Measurements from ENCODE around the gene LRP1-AS.

LRP1-AS gene

DNA sequence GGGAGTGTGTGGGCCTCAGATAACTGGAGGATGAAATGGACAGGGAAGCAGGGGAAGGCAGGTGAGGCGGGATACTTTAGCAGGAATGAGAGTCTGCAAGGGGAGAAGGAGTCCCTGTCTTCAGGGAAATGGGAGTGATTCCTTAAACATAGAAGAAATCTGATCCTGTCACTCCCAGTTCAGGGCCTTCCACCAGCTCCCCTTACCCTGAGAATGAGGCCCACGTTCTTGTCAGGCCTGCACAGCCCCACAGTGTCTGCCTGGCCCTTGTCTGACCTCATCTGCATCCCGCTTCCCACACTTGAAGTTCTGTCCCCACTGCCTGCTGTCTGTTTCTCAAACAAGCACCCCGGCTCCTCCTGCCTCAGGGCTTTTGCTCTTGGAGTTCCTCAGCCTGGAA lies 12.6 kb upstream of the LRP1-AS start:
- DNase-seq (ENCODE audit: low read depth) = no peak

DNA sequence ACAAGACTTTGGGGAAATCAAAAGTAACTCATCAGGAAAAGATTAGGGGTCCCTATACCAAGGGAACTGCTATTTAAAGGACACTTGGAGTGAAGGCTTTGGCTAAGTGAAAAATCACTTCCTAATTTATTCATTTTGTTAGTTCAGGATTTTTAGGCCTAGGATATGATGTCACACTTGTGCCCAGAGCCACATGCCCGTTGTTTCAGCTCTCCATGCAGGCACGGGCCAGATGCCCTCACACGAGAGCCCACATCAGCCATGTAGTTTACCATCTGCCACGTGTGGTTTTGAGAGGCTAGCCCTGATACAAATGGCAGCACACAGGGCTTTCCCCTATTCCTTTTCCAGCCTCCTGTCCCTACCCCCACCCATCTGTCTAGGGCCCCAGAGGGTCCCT lies 11.9 kb upstream of the LRP1-AS start:
- no peak for DNase-seq (ENCODE audit: low read depth)

DNA sequence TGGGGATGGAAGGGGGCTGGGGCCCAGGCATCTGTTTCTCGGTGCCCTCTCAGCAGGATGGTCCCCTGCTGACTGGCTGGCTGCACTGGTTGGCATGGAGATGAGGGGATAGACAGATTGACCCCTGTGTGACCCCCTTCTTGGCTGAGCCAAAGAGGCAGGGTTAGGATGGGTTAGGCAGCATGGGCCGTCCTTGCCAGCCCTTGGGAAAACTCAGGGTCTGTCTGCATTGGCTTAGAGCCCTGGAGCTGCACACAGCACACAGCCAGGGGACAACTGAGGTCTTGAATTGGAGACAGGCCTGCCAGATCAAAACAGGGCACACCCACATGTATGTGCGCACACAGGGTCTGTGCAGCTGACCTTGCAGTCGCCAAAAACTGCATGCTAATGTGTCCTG lies 11.2 kb upstream of the LRP1-AS start:
- no peak for DNase-seq (ENCODE audit: low read depth)

DNA sequence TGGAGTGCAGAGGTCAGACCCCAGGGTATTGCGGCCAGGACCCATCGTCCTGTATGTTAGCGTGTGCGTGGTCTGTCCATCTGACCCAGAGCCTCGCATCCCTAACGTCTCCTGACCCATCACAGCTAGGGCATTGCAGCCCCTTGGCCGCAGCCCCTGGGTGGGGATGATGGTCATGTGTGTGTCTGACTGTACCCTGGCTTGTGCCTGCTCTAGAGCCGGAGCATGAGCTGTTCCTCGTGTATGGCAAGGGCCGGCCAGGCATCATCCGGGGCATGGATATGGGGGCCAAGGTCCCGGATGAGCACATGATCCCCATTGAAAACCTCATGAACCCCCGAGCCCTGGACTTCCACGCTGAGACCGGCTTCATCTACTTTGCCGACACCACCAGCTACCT lies 10.8 kb upstream of the LRP1-AS start:
- DNase-seq (ENCODE audit: low read depth) = no peak

DNA sequence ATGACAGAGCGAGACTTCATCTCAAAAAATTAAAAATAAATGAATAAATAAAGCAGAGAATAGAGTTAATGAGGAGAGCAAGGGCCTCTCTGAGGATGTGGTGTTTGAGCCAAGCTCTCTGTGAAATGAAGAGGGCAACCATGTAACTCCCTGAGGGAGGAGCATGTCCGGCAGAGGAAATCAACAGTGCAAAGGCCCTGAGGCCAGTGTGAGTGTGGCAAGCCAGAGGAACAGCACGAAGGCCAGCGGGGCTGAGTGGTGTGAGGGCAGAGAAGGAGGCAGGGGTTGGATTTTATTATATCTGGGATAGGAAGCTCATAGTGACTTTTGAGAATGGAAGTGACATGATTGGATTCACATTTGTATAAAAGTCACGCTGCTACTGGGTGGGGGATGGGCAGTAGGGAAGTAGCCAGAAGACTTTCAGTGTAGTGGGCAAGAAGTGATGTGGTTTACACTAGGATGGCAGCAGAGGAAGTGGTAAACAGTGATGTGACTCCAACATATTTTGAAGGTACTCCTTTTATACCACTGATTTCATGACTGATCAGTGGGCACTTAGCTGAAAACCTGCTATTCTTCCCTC lies 10.3 kb upstream of the LRP1-AS start:
- no peak for DNase-seq (ENCODE audit: low read depth)

DNA sequence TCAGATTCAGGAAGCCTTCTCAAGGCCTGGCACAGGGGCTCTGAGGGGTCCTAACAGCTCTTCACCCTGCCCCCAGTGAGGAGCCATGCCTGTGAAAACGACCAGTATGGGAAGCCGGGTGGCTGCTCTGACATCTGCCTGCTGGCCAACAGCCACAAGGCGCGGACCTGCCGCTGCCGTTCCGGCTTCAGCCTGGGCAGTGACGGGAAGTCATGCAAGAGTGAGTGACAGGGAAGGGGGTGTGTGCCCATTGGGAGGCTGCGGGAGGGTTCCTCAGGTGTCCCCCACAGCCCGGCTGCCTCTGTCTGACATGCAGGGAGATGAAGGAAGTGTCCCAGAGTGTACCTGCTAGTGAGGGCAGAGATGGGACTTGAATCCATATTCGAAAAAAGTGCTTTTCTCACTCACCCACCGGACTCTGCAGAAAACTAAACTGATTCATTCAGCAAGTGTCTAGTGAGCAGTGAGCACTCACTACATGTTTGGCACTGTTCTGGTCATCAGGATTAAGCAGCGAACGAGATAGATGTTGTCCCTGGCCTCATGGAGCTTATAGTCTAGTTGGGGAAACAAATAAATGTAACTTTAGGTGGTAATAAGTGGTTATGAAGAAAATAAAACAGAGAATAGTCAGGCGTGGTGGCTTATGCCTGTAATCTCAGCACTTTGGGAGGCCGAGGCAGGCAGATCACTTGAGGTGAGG lies 9.4 kb upstream of the LRP1-AS start:
- no peak for DNase-seq (ENCODE audit: low read depth)

DNA sequence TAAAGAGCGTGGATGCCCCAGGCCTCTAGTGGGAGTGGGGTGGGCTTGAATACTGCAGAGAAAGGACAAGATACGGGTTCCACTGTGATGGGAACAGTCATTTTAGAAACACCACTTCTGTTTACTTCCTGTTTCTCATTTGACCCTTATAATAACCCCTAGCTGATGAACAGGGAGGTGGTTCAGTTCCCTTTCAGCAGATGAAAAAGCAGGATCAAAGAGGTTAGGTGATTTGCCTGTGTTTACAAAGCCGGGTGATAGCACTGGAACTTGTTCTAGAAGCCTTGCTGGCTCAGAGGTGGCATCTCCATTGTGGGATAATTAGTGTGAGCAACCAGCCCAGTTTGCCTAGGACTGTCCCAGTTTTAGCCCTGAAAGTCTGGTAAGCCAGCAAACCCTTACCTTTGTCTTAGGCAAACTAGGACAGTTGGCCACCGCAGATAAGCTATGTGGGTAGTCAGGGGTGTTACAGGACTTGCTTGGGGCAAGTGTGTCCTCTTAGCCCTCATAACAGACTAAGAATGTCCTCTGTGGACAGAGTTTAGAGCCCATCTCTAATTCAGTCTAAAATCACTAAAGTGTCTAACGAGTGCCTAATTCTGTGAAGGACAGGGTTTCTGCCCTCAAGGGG lies 7.5 kb upstream of the LRP1-AS start:
- no peak for DNase-seq (ENCODE audit: low read depth)

DNA sequence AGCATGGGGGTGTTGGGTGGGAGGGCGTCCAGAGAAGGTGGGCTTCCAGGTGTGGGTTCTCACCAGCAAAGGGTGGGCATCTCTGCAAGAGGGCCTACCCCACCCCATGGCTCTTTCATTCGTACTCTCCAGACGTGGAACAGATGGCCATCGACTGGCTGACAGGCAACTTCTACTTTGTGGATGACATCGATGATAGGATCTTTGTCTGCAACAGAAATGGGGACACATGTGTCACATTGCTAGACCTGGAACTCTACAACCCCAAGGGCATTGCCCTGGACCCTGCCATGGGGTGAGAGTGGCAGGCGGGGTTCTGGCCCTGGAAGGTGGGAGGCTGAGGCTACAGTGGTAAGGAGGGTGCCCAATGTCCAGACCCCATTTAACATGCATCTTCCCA lies 6.7 kb upstream of the LRP1-AS start:
- DNase-seq (ENCODE audit: low read depth) = no peak

DNA sequence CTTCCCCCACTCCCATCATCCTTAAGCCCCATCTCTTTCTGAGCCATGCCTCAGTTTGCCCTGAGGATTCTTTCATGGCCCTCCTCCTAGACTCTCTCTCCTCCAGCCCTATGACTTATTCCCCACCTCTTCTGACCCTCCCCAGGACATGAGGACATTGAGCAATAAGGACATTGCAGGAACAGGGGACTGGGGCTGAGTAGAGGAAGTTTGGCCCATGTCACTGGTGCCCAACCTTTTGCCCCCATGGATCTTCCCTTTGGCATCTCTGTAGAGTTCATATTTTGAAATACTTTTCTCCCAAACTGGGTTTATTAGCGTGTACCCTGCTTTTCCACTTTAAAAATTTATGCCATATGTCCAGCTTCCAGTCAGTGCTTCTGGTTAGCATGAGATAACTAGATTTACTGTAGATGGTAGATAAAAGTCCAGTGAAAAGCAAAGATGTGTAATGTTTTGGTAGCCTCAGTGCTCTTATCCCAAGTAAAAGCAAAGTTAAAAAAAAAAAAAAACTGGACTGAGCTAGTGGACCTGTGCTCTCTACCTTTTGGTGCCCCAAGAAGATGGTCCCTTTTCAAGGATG lies 6.1 kb upstream of the LRP1-AS start:
- no peak for DNase-seq (ENCODE audit: low read depth)

DNA sequence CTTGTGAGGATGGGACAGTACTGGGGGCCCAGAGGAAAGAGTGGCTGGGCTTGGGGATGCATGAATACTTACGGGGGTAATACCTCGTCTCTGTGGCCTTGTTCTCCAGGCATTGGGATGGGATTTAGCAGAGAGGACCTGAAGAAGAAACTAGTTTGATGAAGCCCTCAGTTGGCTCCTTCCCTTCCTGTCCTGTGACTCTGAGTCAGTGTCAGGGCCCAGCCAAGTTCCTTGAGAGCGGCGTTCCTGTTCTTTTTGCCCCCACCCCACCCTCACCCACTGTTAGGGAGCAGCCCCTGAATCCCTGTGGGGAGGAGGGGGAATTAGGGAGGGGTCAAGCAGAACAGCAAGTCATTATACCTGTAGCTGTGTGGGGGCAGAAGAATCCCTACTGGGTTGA lies 5.2 kb upstream of the LRP1-AS start:
- peak; percentile 55 for DNase-seq (ENCODE audit: low read depth)

DNA sequence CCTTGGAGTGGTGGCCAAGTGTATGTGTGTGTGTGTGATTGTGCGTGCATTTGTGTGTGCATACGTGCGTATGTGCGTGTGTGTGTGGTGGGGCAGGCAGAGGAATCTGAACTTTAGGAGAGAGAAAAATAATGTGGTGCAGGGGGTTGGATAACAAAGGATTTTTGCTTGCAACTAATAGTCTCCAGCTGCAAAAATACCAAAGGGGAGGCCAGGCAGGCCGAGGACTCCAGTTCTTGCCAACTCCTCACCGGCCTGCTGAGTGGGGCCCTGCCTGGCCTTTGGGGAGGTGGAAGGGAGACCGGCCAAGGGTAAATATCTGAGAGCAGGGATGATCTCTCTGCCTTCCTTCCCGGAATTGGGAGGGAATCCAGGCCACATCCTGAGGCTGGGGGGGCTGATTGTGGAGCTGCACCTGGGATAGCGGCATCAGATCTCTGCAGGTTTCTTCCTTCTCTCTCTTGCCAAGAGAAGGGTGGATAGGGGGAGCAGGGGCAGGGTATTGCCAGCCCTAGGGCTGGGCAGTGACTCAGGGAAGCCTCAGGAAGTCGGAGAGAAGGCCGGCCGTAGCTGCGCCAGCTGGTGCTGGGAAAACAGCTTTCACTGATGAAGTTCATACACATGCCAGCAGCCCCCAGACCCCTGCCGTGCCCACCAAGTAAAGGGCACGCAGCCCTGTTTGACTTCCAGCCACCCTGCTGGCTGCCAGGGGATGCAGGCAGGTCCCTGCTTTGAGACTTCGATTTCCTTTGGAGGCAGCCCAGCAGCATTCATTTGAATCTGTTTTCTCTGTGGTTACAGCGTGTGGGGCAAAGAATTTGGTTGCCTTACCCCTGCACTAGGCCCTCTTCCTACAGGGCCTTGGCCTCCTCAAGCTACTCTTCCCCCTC lies 4.6 kb upstream of the LRP1-AS start:
- peak; percentile 65 for DNase-seq (ENCODE audit: low read depth)

DNA sequence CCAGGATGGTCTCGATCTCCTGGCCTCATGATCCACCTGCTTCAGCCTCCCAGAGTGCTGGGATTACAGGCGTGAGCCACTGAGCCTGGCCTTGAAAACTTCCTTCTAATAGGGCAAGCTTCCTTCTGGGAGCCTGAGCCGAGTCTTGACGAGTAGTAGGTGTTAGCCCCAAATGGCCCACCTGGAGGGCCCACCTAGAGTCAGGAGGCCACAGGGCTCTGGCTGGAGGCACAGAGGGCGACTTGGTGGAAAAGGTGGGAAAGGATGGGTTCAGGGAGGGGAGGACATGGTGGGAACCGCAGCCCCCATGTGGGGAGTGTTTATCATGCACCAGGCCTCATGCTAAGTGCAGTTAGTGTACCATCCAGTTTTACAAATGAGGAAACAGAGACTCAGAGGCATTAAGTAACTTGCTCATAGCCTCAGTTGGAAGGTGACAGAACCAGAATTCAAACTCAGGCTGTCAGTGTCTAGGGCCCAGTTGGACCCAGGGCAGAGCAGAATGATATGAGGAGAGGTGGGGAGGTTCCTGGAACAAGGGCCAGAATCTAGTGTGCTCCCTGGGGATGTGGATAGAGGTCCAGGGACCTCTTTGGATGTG lies 3.1 kb upstream of the LRP1-AS start:
- DNase-seq (ENCODE audit: low read depth) = no peak

DNA sequence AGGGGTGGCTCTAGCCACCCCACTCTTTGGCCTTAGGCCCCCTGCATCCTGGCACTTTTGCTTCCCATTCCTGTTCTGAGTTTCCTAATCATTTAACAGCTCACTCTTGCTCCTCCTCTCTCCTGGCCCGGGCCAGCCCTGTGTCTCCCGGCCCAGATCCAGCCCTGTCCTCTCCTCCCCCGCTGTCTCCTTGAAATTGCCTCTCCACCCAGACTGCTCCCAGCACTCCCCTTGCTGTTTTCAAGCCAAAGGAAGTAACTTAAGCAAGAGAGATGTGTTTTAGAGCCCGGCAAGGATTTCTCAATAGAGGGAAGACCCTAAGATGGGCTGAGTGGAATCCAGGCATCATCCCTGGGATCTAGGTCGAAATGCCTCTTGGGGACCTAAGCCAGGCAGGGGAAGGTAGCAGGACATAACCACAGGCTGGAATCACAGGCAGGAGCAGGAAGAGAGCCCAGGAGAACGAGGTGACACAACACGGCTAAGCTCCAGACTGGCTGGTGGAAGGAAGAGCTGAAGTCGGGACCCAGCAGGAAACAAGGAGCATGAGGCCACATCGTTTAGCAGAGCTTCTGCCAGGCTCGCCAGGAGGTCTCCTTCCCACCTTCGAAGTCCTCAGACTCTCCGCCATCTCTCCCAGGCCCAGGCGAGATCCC lies 2.0 kb upstream of the LRP1-AS start:
- peak; percentile 95 for DNase-seq (ENCODE audit: low read depth)

DNA sequence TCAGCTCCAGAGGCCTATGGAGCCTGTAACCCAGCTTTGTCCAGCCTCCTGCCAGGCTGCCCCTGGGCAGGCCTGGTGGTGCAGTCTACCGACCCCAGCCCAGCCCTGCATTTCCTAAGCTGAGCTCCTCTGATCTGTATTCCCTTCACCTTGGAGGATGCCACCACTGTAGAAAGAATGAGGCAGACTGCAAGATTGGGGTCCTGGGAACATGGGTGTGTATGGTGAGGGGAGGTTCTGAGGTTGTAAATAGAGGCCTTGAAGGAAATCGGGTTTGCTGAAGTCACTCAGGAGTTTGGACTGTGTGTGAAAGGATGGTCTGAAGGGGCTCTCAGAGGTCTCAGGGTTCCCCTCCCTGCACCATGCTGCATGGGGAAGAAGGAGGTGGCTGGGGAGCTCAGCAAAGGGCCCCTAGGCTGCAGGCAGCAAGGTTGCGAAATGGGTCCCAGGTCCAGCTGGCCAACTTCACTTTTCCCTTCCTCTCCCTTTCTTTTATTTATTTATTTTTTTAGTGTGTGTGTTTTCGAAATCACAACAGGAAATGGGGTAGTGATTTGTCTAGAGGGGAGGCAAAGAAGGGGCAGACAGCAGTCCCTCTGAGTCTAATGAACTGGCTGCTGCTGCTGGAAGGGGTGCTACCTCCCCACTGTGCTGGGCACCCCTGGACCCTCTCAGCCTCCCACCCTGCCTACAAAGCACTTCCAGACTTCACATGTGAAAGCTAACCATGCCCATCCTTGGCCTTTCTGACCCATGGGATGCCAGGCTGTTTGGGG lies 1.2 kb upstream of the LRP1-AS start:
- peak; percentile 82 for DNase-seq (ENCODE audit: low read depth)

DNA sequence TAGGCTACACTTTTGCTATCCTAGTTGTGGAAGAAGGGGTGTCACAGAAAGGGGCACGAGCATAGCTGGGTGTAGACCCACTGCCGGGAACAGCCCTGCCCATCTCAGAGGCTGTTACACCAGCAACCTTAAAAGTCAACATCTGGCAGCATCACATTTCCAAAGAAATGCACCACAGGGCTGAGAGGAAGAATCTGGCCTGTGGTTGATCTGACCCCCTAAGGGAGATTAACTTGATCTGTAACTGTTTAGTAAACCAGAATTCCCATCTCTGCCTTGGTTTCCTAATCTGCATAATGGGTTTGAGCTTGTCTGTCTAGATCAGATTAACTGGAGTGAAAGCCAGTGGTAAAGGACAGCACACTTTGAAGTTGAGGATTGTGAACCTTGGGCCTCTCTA lies 1.3 kb downstream of the LRP1-AS start:
- DNase-seq (ENCODE audit: low read depth) = no peak

DNA sequence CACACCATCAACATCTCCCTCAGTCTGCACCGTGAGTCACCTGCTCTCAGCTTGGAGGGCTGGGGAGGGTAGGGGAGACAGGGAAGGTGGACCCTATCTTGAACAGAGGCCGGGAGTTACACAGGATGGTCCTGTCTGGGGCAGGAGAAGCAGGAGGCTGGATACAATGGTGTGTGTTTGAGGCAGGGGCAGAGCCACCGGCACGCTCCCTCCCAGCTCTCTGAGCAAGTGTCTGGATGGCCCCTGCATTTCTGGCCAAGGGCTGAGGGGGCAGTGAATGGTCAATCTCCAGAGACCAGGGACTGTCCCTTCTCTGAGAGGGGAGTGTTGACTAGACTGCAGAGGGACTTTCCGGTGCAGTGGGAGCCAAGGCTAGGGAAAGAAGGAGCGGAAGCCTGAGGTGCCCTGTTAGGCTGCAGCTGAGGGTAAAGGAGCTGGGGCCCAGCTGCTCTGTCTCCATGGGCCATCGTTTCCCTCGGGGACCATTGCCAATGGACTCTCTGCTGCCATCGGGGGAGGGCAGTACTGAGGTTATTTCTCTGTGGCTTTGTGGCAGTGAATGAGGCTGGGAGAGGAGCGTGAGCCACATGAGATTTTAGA lies 1.9 kb downstream of the LRP1-AS start:
- DNase-seq (ENCODE audit: low read depth) = no peak

DNA sequence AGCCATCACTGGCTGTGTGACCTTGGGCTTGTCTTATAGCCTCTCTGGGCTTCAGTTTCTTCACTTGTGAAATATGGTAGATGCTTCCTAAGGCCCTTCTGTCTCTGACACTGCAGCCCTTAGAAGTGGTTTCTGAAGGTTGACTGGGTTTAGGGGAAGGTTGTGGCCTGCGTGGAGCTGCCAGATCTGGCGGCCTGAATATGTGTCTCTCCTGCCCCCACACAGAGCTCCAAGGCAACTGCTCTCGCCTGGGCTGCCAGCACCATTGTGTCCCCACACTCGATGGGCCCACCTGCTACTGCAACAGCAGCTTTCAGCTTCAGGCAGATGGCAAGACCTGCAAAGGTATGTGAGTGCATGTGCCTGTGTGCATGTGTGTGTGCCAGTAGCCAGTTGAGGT lies 4.0 kb downstream of the LRP1-AS start:
- DNase-seq (ENCODE audit: low read depth) = no peak

DNA sequence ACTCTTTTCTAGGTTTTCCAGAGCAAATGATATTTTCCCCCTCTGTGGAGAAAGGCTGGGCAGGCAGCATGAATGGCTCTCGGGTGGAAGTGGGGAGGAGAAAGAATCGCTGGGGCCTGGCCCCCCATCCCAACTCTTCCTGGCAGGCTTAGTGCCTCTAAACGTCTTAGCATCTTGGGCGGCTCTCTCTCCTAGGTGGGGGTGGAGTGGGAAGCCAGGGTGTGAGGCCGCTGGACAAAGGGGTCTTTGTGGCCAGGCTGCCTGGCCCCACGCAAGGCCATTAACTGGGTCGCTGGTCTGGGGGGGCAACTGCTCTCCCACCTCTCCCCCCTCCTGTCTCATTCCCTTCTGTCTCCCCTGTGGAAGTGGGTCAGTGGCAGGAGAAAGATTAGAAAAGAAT lies 4.7 kb downstream of the LRP1-AS start:
- DNase-seq (ENCODE audit: low read depth) = no peak

DNA sequence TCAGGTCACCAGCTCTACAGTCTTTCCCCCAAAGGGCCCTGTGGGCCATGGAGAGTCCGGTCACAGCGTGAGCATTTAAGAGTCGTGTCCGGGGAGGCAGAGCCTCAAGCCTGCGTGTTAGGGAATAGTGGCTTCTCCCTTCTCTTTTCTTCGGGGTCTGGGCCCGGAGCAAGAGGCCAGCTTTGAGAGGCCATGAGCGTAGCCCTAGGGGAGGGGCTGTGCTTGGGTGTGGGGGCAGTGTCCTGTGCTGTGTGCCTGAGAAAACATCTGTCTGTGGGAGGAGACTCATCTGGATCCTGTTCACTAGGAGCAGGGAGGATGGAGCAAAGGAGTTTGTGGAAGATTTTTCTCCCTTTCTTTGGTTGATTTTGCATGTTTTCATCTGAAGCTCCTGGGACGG lies 5.3 kb downstream of the LRP1-AS start:
- DNase-seq (ENCODE audit: low read depth) = no peak

DNA sequence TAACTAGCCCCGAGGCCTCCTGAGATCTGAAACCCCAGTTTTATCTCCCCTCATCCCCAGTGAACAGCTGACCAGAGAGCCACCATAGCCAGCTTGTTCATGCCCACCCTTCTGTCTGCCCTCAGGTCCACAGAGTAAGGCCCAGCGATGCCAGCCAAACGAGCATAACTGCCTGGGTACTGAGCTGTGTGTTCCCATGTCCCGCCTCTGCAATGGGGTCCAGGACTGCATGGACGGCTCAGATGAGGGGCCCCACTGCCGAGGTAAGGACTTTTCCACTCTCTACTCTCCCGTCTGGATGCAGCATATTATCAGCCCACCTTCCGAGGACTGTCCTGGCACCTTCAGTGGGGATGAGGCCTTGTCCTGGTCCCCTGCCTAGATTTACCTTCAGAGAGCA lies 6.2 kb downstream of the LRP1-AS start:
- no peak for DNase-seq (ENCODE audit: low read depth)

All from amniotic epithelial cell (primary cell).